Omental fat pad (tissue), 4 donors: Measurements from ENCODE around the gene MIX23. TPM values are rescaled to one million over a fixed set of nuclear protein-coding genes. Genes with fewer than 3 reads are reported as not detected.

ENCODE experiments used
- ATAC-seq: fragments of 150-250 bp; one replicate; pipeline ENCODE4 v1.9.1; 2016; ENCODE audit warnings: mild to moderate bottlenecking, moderate library complexity; ENCODE audit not compliant: low FRiP score
- DNase-seq: peaks from one replicate; pipeline ENCODE4 v3.0.0-alpha.2; 2019; ENCODE audit warnings: low spot score
- CTCF ChIP-seq, 3 donors: fragments of 450-650 bp; IDR thresholded peaks; one replicate each; pipeline ENCODE4 v1.5.1; 2016 to 2017; ENCODE audit warnings: antibody characterized with exemption in 3 of 3, mild to moderate bottlenecking in 3 of 3, moderate library complexity in 2 of 3
- total RNA-seq, 4 donors: library from RNA; depleted of rRNA; stranded (reverse); fragments of >200 nt; gene quantifications; one replicate each; pipeline ENCODE4 v1.1.0, GENCODE V29; 2016

The MIX23 gene
- total RNA-seq, 4 donors from 2014 or later: 12.9 to 21.6 (median 17.0) TPM

- no peak for TF ChIP-seq CTCF (IDR thresholded peaks at IDR 0.05)
- DNase-seq (no peak), ATAC-seq (no peak)
Observed at GRCh38 chr3:122365073-122365472, 18.0 kb downstream of the MIX23 start.

GRCh38 chr3:122364490-122364889, 18.5 kb downstream of the MIX23 start:
- TF ChIP-seq CTCF (IDR thresholded peaks at IDR 0.05): no peak
- no peak for ATAC-seq

GRCh38 chr3:122362026-122362425, 21.0 kb downstream of the MIX23 start:
- TF ChIP-seq CTCF (IDR thresholded peaks at IDR 0.05): no peak
- DNase-seq (no peak), ATAC-seq (no peak)

More at GRCh38 chr3:122364490-122364889, 18.5 kb downstream of the MIX23 start:
- no peak for DNase-seq

GRCh38 chr3:122358703-122359032, 24.4 kb downstream of the MIX23 start:
- no peak for DNase-seq
- no peak for TF ChIP-seq CTCF (IDR thresholded peaks at IDR 0.05)
- no peak for ATAC-seq

GRCh38 chr3:122357828-122358702, 25.0 kb downstream of the MIX23 start:
- no peak for ATAC-seq
- TF ChIP-seq CTCF (IDR thresholded peaks at IDR 0.05): no peak

GRCh38 chr3:122356402-122356801, 26.6 kb downstream of the MIX23 start:
- DNase-seq (no peak), ATAC-seq (peak; percentile 63)
- no peak for TF ChIP-seq CTCF (IDR thresholded peaks at IDR 0.05)

More at GRCh38 chr3:122357828-122358702, 25.0 kb downstream of the MIX23 start:
- no peak for DNase-seq

- no peak for DNase-seq
- TF ChIP-seq CTCF (IDR thresholded peaks at IDR 0.05): no peak
Observed at GRCh38 chr3:122355612-122356011, 27.4 kb downstream of the MIX23 start.

More at GRCh38 chr3:122355612-122356011, 27.4 kb downstream of the MIX23 start:
- no peak for ATAC-seq
